Posterior vena cava (tissue), 2 donors: ENCODE data around the gene IFIT5. TPM values are rescaled to one million over a fixed set of nuclear protein-coding genes. Genes with fewer than 3 reads are reported as not detected.
"Not testable (repeated sequence)": the region's sequence is repeated elsewhere in the genome, so short reads cannot be mapped to it uniquely, and the experiment has no call there.

ENCODE experiments used
- DNase-seq: peaks from one replicate; pipeline ENCODE4 v3.0.0-alpha.2; 2020; ENCODE audit warnings: low spot score
- intact Hi-C, 2 donors: fragments of 100-400 bp; cut with DNase I; formaldehyde crosslinking; loops; one replicate each; pipeline versions ENCODE4 v1.14.1 to v1.14.2; 2022 to 2023
- total RNA-seq, 2 donors: library from RNA; stranded (reverse); fragmentation: NEBNext Ultra II Directional; extraction: Animal tissue kit (Norgen Biotek cat#: 25700); gene quantifications; one replicate each; pipeline ENCODE4 v1.2.1, GENCODE V29; 2021
- donor health status: DM: yes; HTN: yes; CAD: no.
- donor health status: DM: yes; HTN: yes; CAD: no.

The IFIT5 gene
- total RNA-seq, 2 donors from 2014 or later, result 22.4 to 23.2 TPM

GRCh38 chr10:89391907-89392756 is 22.2 kb upstream of the IFIT5 start, which contains the start of gene IFIT1:
Gene IFIT1 (plus strand): TSS chr10:89392623. CDS start chr10:89392713, 90 bp downstream.
- intact Hi-C loops, result no loop called here

GRCh38 chr10:89392974-89393373 is 21.4 kb upstream of the IFIT5 start:
- no peak for DNase-seq
- intact Hi-C loops, result no loop called here

More at GRCh38 chr10:89391907-89392756, 22.2 kb upstream of the IFIT5 start, which contains the start of gene IFIT1:
- DNase-seq, result no peak

GRCh38 chr10:89393898-89394297 is 20.5 kb upstream of the IFIT5 start:
- no peak for DNase-seq
- intact Hi-C loops, result no loop called here

GRCh38 chr10:89395141-89395540 is 19.2 kb upstream of the IFIT5 start:
- no peak for DNase-seq
- intact Hi-C loops, result no loop called here

- no peak for DNase-seq
- intact Hi-C loops, result no loop called here
Measured at GRCh38 chr10:89398003-89398749, 16.2 kb upstream of the IFIT5 start.

GRCh38 chr10:89399956-89400355 is 14.4 kb upstream of the IFIT5 start:
- DNase-seq, result no peak
- intact Hi-C loops, result no loop called here

GRCh38 chr10:89403043-89403442 is 11.3 kb upstream of the IFIT5 start:
- DNase-seq, result no peak
- intact Hi-C loops, result no loop called here

GRCh38 chr10:89404104-89405047 is 10.0 kb upstream of the IFIT5 start:
- intact Hi-C loops, result no loop called here
- no peak for DNase-seq

- intact Hi-C loops, result not testable (repeated sequence)
Measured at GRCh38 chr10:89406178-89406577, 8.2 kb upstream of the IFIT5 start.

GRCh38 chr10:89407792-89408191 is 6.6 kb upstream of the IFIT5 start:
- intact Hi-C loops, DNase-seq: not testable (repeated sequence)

More at GRCh38 chr10:89406178-89406577, 8.2 kb upstream of the IFIT5 start:
- not testable (repeated sequence) for DNase-seq

- intact Hi-C loops, DNase-seq: not testable (repeated sequence)
Measured at GRCh38 chr10:89409282-89409681, 5.1 kb upstream of the IFIT5 start.

- intact Hi-C loops, result not testable (repeated sequence)
Measured at GRCh38 chr10:89410551-89410950, 3.8 kb upstream of the IFIT5 start.

GRCh38 chr10:89411135-89411534 is 3.2 kb upstream of the IFIT5 start:
- DNase-seq, intact Hi-C loops: not testable (repeated sequence)

More at GRCh38 chr10:89410551-89410950, 3.8 kb upstream of the IFIT5 start:
- DNase-seq, result not testable (repeated sequence)

- intact Hi-C loops, DNase-seq: not testable (repeated sequence)
Measured at GRCh38 chr10:89412276-89412675, 2.1 kb upstream of the IFIT5 start.

- intact Hi-C loops, result no loop called here
Measured at GRCh38 chr10:89413398-89413912, 913 bp upstream of the IFIT5 start.

GRCh38 chr10:89414879-89415821 is 782 bp downstream of the IFIT5 start:
- intact Hi-C loops, result no loop called here
- peak; percentile 82 for DNase-seq

More at GRCh38 chr10:89413398-89413912, 913 bp upstream of the IFIT5 start:
- DNase-seq, result no peak

- DNase-seq, result no peak
- intact Hi-C loops, result no loop called here
Measured at GRCh38 chr10:89416465-89416864, 2.1 kb downstream of the IFIT5 start.

GRCh38 chr10:89419548-89419947 is 5.2 kb downstream of the IFIT5 start:
- DNase-seq, result no peak
- intact Hi-C loops, result no loop called here
